Right renal pelvis (tissue), 4 donors: ENCODE data around the gene INPP5D. TPM values are rescaled to one million over a fixed set of nuclear protein-coding genes. Genes with fewer than 3 reads are reported as not detected.

Experiments used
- DNase-seq, 4 donors: peaks; one replicate each; pipeline ENCODE4 v3.0.0-alpha.2; 2013; ENCODE audit warnings: low read depth in 4 of 4, low spot score in 3 of 4, missing footprints in 1 of 4
- polyA plus RNA-seq, 4 donors: library from polyadenylated mRNA; unstranded; fragments of 120-200 nt; gene quantifications; one replicate each; pipeline ENCODE4 v1.2.1, GENCODE V29; 2013; ENCODE audit not compliant: insufficient read length in 4 of 4

Gene INPP5D
- polyA plus RNA-seq, 4 donors, result 5.4 to 10.7 (median 6.9) TPM

GRCh38 chr2:233250568-233250967 is 190.4 kb downstream of the INPP5D start:
- no peak for DNase-seq

- no peak for DNase-seq
Measured at GRCh38 chr2:233250985-233251305, 190.8 kb downstream of the INPP5D start.

- peak; percentile 85 to 93 (median 90) for DNase-seq
Measured at GRCh38 chr2:233251306-233252116, 191.4 kb downstream of the INPP5D start, which contains the start of gene ATG16L1. ATG16L1 (plus strand) TSS chr2:233251673; CDS start chr2:233251828, 155 bp downstream.

- DNase-seq, result peak in 1 of 4 donors; percentile 3
Measured at GRCh38 chr2:233252227-233252626, 192.1 kb downstream of the INPP5D start.

GRCh38 chr2:233255151-233255550 is 195.0 kb downstream of the INPP5D start:
- DNase-seq, result no peak

- DNase-seq, result no peak
Measured at GRCh38 chr2:233256048-233256447, 195.9 kb downstream of the INPP5D start.

Other genes starting within 250 kb of the INPP5D start
- gene SNORC, start 190.1 kb upstream of the INPP5D start, polyA plus RNA-seq, result 1 to 10 TPM; 1.3 to 2.7 (median 2.2) TPM
- 1 to 10 TPM; 1.0 to 2.8 (median 2.2) TPM for gene NGEF, start 47.1 kb upstream of the INPP5D start, polyA plus RNA-seq
- not detected for gene NEU2, start 27.7 kb upstream of the INPP5D start, polyA plus RNA-seq
- 10 to 100 TPM; 21.6 to 24.4 (median 23.0) TPM for gene ATG16L1, start 191.3 kb downstream of the INPP5D start, polyA plus RNA-seq
- under 1 TPM; 0.07 to 0.10 (median 0.08) TPM for gene SAG, start 247.5 kb downstream of the INPP5D start, polyA plus RNA-seq